ENCODE measurements around the gene UROC1.

DNA sequence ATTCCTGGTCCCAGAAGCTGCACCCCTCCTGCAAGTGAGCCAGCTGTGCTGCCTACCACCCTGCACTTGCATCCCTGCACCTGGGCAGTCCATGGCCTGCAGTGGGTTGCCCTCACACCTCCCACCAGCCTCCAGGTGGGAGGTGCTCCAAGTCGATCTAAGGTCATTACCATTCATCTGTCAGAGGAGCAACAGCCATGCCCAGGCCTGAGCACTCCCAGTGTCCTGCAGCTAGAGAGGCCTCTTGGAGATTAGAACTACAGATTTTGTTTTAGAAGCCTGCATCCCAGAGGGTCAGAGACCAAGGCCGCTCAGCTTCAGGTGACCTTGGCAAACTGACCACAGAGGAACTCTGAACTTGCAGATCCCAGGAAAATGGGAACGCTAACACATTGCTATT is 32.9 kb downstream of the UROC1 start:
- TF ChIP-seq, protein P1, sequence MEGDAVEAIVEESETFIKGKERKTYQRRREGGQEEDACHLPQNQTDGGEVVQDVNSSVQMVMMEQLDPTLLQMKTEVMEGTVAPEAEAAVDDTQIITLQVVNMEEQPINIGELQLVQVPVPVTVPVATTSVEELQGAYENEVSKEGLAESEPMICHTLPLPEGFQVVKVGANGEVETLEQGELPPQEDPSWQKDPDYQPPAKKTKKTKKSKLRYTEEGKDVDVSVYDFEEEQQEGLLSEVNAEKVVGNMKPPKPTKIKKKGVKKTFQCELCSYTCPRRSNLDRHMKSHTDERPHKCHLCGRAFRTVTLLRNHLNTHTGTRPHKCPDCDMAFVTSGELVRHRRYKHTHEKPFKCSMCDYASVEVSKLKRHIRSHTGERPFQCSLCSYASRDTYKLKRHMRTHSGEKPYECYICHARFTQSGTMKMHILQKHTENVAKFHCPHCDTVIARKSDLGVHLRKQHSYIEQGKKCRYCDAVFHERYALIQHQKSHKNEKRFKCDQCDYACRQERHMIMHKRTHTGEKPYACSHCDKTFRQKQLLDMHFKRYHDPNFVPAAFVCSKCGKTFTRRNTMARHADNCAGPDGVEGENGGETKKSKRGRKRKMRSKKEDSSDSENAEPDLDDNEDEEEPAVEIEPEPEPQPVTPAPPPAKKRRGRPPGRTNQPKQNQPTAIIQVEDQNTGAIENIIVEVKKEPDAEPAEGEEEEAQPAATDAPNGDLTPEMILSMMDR (IDR thresholded peaks at IDR 0.05): no peak
- TF ChIP-seq EP300 (IDR thresholded peaks at IDR 0.05) (no peak), POLR2A (IDR thresholded peaks at IDR 0.05) (no peak)

All from upper lobe of left lung (tissue), 4 donors.